ENCODE results near the gene RBM39. TPM values are rescaled to one million over a fixed set of nuclear protein-coding genes. Genes with fewer than 3 reads are reported as not detected.
"Not testable (repeated sequence)": the region's sequence is repeated elsewhere in the genome, so short reads cannot be mapped to it uniquely, and the experiment has no call there.

RBM39 gene
- total and polyA plus RNA-seq, 7 donors = 93.0 to 171 (median 136) TPM

DNA sequence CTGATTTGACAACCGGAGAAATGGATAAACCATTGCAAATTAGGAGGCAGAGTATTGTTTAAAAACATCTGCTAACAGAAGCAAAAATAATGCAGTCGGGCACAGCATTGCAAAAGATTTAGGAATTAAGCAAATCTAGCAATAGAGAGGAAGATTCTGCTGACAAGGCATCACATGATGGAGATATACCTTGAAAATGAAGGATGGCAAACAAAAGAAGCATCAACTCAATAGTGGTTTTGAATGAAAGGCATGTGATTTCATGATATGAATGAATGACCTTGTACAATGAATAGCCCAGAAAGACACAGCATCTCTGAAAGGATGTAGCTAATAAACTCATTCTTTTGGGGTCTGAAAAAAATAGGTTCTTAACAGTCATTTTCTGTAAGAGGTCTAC lies 8.6 kb upstream of the RBM39 start:
- intact Hi-C loops (cut with DNase I) = no loop called here
- ATAC-seq = no peak
- H3K36me3 ChIP-seq (ENCODE audit: insufficient read depth in 1 of 2, low read depth in 1 of 2) = no peaks in the 10 kb centered on the region
- no peak overlapping the region for H3K4me3 ChIP-seq
- no peak for DNase-seq
- no peak overlapping the region for H3K27ac ChIP-seq
- WGBS, 3 donors = 44 to 68% (median 51%) methylated on average over 2 of the region's 2 CpGs
- H3K27me3 ChIP-seq (ENCODE audit: insufficient read depth in 3 of 3, low read length in 2 of 3) = no peaks in the 10 kb centered on the region
- H3K4me1 ChIP-seq = no peaks in the 10 kb centered on the region
- no peaks in the 10 kb centered on the region for H3K9me3 ChIP-seq
- TF ChIP-seq, protein P1, sequence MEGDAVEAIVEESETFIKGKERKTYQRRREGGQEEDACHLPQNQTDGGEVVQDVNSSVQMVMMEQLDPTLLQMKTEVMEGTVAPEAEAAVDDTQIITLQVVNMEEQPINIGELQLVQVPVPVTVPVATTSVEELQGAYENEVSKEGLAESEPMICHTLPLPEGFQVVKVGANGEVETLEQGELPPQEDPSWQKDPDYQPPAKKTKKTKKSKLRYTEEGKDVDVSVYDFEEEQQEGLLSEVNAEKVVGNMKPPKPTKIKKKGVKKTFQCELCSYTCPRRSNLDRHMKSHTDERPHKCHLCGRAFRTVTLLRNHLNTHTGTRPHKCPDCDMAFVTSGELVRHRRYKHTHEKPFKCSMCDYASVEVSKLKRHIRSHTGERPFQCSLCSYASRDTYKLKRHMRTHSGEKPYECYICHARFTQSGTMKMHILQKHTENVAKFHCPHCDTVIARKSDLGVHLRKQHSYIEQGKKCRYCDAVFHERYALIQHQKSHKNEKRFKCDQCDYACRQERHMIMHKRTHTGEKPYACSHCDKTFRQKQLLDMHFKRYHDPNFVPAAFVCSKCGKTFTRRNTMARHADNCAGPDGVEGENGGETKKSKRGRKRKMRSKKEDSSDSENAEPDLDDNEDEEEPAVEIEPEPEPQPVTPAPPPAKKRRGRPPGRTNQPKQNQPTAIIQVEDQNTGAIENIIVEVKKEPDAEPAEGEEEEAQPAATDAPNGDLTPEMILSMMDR (IDR thresholded peaks at IDR 0.05) = no peak

DNA sequence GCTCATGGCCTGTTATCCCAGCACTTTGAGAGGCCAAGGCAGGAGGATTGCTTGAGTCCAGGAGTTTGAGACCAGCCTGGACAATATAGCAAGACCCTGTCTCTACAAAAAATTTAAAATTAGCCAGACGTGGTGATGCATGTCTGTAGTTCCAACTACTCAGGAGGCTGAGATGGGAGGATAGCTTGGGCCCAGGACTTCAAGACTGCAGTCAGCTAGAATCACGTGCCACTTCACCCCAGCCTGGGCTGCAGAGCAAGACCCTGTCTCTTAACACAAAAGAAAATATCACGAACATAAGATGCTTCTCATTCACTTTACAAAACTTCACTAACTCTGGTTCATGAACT lies 2.4 kb upstream of the RBM39 start:
- intact Hi-C loops (cut with DNase I) = loop anchor here (5.0 kb wide), 1 partner anchor 138 kb away; no protein-coding TSS in a partner anchor
- Histone ChIP-seq H3K27ac (peak overlapping the region; percentile 95), H3K36me3 (ENCODE audit: insufficient read depth in 1 of 2, low read depth in 1 of 2) (peaks cover 2 to 14% of the 10 kb centered on the region in 2 donors), H3K4me3 (peak overlapping the region; percentile 94), H3K4me1 (peaks cover 18% of the 10 kb centered on the region)
- not testable (repeated sequence) for H3K27me3 ChIP-seq (ENCODE audit: insufficient read depth in 3 of 3, low read length in 2 of 3); ATAC-seq; H3K9me3 ChIP-seq; DNase-seq
- 94% methylated on average over 3 of the region's 3 CpGs for WGBS, 3 donors

DNA sequence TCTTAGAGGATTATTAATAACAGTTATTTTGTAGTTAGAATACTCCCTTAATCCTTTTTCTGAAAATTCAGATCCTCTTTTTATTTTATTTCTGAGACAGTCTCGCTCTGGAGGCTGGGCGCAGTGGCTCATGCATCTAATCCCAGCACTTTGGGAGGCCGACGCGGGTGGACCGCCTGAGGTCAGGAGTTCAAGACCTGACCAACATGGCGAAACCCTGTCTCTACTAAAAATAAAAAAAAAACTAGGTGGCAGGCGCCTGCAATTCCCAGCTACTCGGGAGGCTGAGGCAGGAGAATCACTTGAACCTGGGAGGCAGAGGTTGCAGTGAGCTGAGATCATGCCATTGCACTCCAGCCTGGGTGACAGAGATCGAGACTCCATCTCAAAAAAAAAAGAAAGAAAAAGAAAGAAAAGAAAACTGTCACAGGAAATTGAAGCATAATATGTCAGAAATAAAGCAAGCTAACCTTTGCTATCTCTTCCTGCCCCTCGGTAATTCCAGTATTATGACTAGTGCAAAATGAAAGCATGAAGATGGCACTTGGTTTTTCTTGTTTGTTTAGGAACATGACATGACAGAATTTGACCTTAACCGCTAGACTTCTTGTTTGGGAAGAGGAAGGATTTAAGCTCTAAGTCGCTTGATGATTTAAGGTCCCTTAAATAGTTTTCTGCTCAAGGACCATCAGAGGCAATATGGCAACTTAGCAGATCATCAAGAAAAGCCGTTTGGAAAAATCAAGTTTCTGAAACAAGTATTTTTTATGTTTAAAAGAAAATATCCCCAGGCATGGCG lies 1.8 kb upstream of the RBM39 start:
- Histone ChIP-seq H3K36me3 (ENCODE audit: insufficient read depth in 1 of 2, low read depth in 1 of 2) (peaks cover 4 to 20% of the 10 kb centered on the region in 2 donors), H3K4me3 (peak overlapping the region; percentile 94), H3K4me1 (peaks cover 24% of the 10 kb centered on the region), H3K9me3 (no peaks in the 10 kb centered on the region), H3K27ac (peak overlapping the region; percentile 95), H3K27me3 (ENCODE audit: insufficient read depth in 3 of 3, low read length in 2 of 3) (no peaks in the 10 kb centered on the region)
- 77 to 81% (median 77%) methylated on average over 15 of the region's 15 CpGs for WGBS, 3 donors
- intact Hi-C loops (cut with DNase I) = loop anchor here (1.0 to 5.0 kb wide), 2 partner anchors 25 to 138 kb away; no protein-coding TSS in a partner anchor
- ATAC-seq = no peak
- DNase-seq = no peak
- TF ChIP-seq, protein P1 (IDR thresholded peaks at IDR 0.05) = no peak

DNA sequence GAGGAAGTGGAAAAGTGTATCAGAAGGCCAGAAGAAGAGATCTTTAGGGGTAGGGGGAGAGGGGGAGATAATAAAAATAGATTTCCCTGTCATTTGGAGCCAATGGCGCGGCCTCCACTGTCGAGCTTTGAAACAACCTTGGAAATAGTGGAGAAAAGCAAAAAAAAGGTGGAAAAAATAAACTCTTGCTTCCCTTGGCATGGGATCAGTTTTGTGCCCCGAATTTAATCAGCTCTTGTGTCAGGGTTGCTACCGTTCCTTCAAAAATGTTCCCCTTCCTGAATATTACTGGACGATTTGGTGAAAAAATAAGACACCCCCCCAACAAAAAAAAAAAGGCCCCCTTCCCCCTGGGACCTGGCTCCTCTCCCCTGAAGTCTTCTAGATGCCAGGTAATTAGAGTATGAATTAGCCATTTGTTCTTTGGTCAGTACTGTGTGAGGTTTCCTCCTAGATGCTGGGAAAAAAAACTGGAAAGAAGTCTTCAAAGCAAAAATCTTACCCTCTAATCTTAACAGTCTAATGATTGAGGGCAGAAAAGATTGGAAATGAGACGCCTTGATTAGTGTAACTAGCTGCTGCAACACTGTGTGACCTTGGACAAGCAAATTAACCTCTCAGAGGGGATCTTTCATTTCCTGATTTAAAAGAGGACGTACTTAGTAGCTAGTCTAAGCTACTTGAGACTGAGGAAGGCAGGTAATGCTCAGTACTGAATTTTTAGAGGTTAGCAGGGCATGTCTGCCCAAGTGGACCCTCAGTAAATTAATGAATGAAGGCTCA lies 872 bp upstream of the RBM39 start:
- Histone ChIP-seq H3K4me3 (peak overlapping the region; percentile 94), H3K27me3 (ENCODE audit: insufficient read depth in 3 of 3, low read length in 2 of 3) (no peaks in the 10 kb centered on the region), H3K9me3 (no peaks in the 10 kb centered on the region), H3K4me1 (peaks cover 34% of the 10 kb centered on the region), H3K36me3 (ENCODE audit: insufficient read depth in 1 of 2, low read depth in 1 of 2) (peaks cover 4 to 30% of the 10 kb centered on the region in 2 donors), H3K27ac (peak overlapping the region; percentile 95)
- TF ChIP-seq, protein P1 (IDR thresholded peaks at IDR 0.05) = no peak
- WGBS, 3 donors = 1 to 5% (median 1%) methylated on average over 8 of the region's 8 CpGs
- intact Hi-C loops (cut with DNase I) = loop anchor here (1.0 to 5.0 kb wide), 3 partner anchors 25 to 139 kb away; no protein-coding TSS in a partner anchor
- ATAC-seq (no peak), DNase-seq (no peak)
